Fibroblast of skin of scalp (primary cell): ENCODE measurements around the gene MUSTN1.

ENCODE experiments used
- DNase-seq: peaks from one replicate; pipeline ENCODE4 v3.0.0-alpha.2; 2013

The MUSTN1 gene

DNA sequence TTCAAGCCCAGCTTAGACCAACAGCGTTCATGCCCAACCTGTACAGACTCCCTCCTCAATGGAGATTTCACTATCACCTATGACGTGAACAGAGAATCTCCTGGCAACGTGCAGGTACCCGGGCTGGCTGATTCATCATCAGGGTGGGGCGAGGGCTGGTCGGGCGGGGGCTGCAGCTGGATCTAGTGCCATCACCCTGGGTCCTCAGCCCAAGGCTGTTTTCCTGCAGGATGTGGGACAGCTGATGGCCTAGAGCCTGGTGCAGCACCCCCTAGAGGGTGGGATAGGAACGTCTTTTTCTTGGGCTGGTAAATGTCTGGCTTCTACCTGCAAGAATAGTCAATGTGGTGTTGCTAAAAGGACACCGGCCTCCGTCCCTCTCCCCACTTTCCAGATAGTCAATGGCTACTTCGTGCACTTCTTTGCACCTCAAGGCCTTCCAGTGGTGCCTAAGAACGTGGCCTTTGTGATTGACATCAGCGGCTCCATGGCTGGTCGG is 35.8 kb downstream of the MUSTN1 start:
- no peak for DNase-seq

DNA sequence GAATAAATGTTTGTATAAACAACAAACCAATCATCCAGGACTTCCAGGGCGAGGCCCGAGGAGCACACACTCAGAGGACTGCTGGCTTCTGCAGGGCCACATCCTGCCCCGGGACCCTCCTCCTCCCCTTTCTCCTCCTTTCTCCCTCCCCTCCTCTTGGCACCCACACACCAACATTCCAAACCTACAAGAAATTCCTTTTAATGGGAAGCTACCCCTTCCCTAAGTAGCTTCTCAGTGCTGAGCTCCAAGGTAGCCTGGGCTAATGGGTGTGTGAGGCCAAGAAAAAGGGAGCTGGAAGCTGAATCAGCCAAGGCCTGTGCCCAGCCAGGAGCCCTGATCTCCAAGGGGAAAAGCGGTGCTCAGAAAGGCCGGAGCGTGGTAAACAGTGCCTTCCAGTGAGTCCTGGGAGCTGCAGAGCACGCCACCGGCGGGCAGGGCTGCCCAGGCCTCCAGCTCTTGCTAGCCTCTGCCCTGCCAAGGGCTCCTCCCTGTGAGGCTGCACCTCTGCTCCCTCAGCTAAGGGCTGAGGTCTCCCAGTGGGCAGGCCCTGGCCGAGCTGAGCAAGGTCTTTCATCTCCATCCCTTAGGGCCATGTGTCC is 36.3 kb downstream of the MUSTN1 start:
- DNase-seq, result no peak

DNA sequence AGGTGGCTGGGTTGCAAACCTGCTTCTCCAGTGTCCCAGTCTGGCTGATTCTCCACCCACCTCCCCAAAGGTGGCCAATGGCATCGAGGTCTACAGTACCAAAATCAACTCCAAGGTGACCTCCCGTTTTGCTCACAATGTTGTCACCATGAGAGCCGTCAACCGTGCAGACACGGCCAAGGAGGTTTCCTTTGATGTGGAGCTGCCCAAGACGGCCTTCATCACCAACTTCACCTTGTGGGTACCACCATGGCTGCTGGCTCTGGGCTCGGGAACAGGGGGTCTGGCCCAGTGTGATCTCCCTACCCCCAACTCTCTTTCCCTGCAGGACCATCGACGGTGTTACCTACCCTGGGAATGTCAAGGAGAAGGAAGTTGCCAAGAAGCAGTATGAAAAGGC is 38.4 kb downstream of the MUSTN1 start:
- DNase-seq, result no peak

DNA sequence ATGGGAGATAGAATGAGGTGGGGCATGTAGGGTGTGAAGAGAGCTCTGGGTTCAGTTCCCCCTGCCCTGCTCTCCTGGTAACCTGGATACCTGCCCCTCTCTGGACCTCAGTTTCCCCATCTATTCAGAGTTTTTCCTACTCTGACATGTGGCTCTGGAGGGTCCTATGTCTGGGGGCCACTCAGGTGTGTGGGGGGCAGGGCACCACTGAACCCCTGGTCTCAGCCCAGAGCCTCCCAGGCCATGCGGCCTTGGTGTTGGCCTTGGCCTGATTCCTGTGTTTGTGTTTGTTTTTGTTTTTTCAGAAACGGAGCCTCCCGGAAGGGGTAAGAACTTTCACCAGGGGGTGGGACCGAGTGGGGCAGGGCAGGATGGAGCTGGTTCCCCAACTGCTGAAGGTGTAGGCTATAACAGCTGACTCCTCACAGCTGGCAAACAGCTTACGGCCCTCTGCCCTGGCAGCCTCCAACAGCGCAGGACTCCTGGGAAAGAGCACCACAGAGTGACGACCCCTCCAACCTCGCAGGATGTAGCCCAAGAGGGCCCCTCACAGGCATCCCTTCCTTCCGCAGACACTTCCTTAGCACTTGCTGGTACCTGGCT is 39.4 kb downstream of the MUSTN1 start:
- no peak for DNase-seq

DNA sequence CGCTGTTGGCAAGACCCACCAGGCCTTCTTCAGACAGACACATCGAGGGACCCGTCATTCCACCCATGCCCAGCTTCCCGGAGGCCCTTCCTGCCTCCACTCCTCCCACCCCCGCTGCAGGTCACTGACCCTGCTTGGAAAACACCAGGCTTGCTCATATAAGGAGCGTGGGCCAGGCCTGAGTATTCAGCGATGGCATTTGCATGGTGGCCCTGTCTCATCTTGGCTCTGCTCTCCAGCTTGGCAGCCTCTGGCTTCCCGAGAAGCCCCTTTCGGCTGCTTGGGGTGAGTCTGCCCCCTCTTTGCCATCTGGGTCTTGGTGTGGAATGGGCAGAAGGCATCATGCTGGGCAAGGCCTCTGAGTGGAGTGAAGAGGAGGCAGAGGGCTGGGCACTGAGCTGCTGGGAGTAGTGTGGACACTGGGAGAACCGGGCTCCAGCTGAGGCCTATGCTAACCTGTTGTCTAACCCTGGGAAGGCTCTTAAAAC is 40.2 kb downstream of the MUSTN1 start, which contains the start of gene ITIH3:
TSS of gene ITIH3 (plus strand) at position 185 of the 488 bp plus-strand sequence. CDS start at position 193, 8 bp downstream.
- no peak for DNase-seq

DNA sequence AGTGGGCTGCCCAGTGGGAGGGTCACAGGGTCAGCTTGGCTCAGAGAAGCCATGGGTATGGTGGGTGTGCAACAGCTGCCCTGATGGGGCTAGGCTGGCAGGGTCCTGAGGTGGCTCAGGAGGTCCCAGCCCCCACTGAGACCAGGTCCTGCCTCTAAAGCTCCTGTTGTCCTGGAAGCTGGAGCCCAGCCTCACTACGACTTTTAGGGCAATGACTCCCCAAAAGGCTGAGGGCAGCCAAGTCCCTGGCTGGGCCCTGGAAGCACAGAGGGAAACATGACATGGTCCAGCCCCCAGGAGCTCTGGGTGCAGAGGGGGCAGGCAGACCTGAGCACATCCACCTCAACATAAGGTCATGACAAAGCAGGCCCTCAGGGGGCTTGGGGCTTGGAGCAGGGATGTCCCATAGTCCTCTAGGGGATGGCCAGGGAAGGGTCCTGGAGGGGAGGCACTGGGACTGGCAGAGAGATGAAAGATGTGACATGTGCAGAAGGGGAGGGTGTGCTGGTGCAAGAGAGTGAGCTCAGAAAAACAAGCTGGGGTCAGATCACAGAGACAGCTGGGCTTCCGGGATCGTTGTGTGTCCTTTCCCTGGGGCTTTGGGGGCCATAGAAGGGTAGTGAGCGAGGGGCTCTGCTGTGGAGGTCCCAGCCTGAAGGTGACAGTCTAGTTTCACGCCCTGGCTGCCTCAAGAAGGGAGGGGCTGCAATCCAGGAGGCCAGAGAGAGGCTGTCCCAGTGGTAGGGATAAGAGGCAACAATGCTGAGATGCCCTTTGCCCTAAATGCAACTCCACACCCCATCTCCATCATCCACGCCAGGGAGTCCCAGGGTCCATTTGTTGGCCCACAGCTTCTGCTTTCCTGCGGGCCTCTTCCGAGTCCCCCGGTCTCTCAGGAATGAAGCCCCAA is 40.9 kb downstream of the MUSTN1 start:
- DNase-seq, result no peak

DNA sequence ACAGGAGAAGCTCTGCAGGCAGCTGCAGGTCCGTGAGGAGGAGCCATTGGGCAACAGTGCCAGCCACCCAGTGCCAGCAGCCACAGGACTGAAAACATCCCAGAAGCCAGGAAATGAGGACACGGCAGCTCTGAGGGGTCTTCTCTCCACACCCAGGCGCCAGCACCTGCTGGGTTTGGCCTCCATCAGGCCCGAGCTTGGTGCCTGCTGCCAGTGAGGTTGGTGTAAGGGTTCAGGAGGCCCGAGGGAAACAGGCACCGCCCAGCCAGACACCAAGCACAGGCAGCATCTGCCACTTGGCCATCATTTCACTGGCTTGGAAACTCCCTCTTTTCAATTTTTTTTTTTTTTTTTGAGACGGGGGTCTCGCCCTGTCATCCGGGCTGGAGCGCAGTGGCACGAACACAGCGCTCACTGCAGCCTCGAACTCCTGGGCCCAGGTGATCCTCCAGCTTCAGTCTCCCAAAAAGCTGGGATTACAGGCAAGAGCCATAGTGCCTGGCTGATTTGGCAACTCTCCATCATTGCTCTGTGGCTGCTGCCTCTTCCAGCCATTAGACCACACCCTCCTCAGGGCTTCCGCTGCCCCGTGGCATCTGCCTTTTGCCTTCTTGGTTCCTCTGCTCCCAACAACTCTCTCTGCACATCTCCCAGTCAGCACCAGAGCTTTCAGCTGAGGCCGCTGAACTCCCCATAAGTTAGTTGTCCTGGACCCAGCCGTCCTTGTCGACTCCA is 41.7 kb downstream of the MUSTN1 start:
- DNase-seq, result peak; percentile 26

DNA sequence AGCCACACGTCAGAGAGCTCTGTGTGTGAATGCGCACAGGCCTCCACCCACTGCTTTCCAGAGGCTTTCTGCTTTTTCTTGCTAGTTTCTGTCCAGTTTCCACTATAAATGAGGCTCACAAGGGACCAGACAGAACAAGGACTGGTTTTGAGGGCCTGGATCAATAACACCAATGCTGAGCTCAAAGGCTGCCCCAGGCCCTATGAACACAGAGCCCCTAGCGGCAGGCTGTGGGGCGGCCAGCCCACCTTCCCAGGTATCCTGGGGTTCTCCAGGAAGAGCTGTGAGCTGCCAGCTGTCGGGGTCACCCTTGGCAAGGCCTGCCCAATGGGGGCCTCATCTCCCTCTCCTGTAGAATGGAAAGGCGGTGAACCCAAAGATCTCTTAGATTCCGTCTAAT is 42.4 kb downstream of the MUSTN1 start:
- no peak for DNase-seq

DNA sequence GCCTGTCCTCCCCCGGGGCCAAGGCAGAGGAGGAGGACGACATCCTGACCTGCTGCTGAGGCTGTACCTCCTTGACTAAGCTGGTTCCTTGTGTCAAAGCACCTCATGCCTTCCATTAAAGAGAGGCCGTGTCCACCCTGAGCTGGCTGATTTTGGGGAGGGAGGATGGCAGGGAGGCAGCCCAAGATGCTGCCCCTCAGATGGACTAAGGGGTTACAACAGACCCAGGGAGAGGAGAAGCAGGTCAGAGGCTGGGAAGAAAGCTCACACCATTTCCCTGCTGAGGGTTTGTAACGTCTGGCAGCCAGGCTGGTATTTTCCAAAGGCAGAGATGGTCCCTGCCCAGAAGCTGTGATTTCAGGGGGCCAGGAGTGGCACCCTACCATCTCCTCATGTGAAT is 42.9 kb downstream of the MUSTN1 start:
- DNase-seq, result no peak

DNA sequence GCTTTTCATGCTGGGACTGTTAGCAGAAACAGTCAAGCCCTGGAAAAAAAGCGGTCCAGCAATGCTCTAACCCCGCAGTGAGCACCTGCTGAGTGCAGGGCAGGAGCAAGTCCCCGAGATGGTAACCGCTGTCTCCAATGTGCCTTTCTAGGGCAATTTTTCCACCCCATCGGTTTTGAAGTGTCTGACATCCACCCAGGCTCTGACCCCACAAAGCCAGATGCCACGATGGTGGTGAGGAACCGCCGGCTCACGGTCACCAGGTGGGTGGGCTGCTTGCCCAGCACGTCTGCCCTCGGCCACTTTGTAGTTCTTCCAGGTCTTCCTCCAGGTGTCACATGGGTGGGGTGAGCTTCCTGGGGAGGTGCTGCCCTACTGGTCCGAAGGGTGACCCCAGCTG is 43.5 kb downstream of the MUSTN1 start:
- DNase-seq, result no peak

DNA sequence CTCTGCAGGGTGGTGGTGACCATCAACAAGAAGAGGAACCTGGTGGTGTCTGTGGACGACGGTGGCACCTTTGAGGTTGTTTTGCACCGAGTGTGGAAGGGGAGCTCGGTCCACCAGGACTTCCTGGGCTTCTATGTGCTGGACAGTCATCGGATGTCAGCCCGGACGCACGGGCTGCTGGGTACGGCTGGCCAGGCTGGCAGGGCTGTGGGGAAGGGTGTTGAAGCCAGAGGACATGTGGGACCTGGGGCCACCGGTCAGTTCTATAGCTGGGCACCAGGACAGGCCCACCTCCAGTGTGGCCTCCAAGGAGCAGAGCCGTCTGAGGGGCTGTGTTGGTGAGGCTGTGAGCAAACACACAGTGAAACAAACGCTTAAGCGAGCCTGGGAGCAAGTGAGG is 44.1 kb downstream of the MUSTN1 start:
- no peak for DNase-seq

DNA sequence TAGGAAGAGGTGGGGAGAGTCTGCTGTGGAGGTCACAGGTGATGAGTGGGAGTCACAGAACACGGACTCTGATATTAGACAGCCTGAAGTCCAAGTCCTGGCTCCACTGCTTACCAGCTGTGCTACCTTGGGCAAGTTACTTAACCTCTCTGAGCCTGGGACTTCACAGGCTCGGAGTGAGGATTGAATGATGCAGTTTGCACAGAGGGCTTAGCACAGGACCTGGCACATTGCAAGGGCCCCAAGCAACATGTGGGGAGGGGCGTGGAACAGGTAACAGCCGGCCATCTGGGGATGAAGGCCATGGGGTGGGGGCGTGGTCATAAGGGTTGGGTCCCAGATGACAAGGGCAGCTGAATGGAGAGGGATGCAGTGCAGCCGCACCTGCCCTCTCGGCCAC is 44.5 kb downstream of the MUSTN1 start:
- no peak for DNase-seq

DNA sequence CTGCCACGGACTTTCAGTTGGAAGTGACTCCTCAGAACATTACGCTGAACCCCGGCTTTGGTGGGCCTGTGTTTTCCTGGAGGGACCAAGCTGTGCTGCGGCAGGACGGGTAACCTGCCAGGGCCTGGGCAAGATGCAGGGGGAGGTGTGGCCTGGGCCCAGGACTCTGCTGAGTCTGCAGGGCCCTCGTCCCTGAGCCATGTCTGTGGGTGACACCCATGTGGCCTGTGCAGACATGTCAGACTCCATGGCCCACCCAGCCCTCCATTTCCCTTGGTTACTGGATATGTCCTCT is 45.1 kb downstream of the MUSTN1 start:
- DNase-seq, result no peak

DNA sequence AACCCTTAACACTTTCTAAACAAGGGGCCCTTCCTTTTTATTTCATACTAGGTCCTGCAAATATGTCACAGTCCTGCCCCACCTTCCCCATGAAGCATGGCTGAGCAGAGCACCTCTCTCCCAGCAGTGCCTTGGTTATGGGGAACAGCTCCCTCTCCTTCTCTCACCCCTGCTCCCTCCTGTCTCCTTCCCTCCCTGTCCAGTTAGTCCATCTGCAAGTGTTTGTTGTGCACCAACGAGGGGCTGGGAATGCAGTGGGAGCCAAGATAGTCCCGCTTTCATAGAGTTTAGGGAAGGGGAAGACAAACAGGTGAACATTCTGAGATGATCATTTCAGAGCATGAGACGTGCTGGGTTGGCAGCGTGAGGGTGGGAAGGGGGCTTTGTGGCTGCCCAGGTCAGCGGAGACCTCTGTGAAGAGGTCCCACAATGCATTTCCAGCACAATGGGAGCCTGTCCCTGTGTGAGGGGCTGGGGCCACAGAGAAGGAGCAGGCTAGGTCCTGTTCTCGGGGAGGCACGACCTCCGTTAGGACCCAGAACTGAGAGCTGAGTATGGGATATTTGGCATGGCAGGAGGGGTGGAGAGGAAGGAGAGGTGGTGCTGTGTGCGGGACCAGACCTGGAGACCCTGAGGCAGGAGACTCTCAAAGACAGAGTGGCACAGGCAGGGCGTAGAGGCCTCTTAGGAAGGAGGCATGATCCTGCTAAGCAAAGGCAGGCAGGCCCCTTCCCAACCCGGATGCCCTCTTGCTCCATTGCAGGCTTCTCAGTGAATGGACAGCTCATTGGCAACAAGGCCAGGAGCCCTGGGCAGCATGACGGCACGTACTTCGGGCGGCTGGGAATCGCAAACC is 45.7 kb downstream of the MUSTN1 start:
- no peak for DNase-seq

DNA sequence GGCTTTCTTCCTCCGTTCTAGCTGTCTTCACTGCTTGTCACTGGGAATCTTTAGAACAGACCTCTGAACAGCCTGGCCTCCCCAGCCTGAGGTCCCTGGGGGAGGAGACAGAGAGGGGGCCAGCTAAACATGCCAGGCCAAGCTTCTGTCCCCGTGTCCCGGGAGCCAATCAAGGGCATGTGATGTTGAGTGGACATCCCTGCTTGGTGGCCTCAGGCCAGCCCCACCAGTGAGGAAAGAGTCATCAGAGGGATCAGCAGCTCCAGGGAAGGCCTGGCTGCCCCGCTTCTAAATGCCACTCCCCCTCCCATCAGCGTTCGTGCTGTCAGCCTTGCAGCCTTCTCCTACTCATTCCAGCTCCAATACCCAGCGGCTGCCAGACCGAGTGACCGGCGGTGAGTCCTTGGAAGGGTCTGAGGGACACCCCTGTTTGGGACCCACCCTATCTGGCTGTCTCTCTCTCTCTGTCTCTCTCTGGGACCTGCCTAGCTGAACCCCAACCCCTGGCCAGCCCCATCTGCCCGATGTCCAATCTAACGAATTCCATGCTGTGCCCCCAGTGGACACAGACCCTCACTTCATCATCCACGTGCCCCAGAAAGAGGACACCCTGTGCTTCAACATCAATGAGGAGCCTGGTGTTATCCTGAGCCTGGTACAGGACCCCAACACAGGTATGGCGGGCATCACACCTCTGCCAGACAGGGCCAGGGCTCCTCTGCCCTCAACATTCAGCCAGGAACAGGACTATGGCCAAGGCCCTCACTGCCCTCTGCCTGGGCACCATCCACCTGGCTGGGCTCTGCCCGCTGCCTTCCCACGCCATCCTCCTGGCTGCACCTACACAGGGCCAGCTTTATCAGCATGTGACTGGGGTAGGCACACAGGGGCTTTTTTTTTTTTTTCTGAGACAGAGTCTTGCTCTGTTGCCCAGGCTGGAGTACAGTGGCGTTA is 46.9 kb downstream of the MUSTN1 start:
- DNase-seq, result no peak

DNA sequence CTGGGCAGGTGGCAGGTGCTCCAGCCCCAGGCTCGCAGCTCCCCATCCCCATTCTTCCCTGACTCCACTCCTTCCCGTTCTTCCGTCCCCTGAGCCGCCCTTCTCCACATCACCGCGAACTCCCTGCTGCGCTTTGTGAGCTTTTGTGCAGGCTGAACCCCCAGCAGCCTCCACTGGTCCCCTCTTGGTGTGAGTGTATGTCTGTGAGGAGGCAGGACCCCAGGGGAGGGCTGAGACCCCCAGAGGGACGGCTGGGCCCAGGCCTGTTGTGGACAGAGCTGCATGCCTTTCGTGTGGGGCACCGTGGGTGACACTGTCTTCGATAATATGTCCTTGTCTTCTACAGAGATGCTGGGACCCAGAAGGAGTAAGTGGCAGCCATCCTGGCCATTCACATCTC is 47.6 kb downstream of the MUSTN1 start:
- no peak for DNase-seq

DNA sequence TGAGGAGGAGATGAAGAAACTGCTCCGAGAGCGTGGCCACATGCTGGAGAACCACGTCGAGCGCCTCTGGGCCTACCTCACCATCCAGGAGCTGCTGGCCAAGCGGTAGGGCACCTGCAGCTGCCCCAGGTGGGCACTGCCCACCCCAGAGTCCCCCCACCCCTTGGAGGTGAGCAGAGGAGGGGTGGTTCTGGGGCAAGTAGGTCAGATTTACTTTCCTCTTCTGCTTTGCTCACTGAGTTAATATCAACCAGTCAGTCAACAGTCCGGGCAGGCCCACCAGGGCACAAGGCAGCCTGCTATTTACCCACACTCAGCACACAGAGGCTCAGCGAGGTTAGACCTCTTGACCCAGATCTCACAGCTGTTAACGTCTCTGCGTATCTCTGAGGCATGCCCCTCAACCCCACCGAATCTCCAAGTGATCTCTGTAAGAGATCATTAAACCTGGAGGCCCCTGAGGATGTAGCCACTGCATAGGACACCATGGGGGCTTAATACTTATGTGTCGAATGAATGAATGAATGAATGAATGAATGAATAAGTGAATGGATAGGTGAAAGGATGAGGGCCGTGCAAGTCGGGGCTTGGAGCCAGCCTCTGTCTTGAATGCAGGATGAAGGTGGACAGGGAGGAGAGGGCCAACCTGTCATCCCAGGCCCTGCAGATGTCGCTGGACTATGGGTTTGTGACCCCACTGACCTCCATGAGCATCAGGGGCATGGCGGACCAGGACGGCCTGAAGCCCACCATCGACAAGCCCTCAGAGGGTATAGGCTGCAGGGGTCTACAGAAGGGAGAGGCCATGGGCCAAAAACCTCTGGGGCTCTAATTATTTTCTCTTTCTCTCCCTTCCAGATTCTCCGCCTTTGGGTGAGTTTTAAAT is 48.2 kb downstream of the MUSTN1 start:
- DNase-seq, result no peak

DNA sequence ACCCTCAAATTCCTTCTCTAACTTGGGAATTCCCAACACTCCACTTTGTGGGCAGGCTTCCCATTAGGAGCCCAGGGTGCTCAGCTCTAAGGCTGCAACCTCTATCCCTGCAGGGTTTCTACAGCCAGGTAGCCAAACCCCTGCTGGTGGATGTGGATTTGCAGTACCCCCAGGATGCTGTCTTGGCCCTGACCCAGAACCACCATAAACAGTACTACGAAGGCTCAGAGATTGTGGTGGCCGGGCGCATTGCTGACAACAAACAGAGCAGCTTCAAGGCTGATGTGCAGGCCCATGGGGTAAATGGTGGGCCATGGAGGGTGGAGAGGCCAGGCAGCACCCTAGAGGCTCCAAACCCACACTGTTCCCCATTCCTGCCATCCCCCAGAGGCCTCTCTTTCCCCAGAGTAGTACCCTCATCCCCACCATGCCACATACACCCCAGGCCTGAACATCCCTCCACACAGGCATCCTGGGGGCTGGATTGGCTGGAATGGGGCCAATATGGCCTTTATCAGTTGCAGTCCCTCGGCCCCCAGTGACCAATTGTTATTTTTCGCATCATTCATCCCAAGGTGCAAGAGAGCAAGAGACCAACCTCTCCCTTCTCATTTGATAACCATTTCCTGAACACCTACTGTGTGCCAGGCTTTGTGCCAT is 49.8 kb downstream of the MUSTN1 start:
- no peak for DNase-seq

DNA sequence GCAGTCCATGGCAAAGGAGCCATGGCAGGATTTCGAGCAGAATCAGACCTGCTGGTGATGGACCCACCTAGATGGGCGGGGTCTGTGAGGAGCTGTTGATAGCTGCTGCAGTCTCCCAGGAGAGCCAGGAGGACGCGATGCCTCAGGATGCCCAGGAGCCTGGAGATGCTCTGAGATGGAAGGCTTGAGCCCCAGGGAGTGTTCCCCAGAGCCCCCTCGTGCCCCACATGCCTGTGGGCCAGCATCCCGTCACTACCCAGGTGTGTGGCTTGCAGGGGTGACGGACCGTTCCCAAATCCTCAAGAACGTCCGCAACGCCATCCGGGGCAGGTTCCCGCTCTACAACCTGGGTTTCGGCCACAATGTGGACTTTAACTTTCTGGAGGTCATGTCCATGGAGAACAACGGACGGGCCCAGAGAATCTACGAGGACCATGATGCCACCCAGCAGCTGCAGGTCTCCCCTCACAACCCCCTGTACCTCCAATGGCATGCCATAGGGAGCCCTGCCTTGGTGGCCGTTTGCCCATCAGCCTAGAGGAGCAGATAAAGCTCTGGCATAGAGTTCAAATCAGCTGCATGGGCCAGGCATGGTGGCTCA is 50.7 kb downstream of the MUSTN1 start:
- no peak for DNase-seq
